GM06990 (cell line): ENCODE results near the gene GIMD1.

Experiments used
- DNase-seq: peaks from one replicate; pipeline ENCODE4 v3.0.0-alpha.2; 2011; ENCODE audit not compliant: insufficient read length; ENCODE audit errors: extremely low read depth
- H3K27me3 ChIP-seq: replicated peaks from 2 replicates; pipeline ENCODE4 v1.6.0; 2011; ENCODE audit warnings: low read length; ENCODE audit not compliant: control insufficient read depth, insufficient read depth
- H3K36me3 ChIP-seq: 2 replicates; pipeline ENCODE4 v1.5.1; 2011; ENCODE audit warnings: low read length; ENCODE audit not compliant: control insufficient read depth, insufficient read depth
- H3K4me3 ChIP-seq: replicated peaks from 2 replicates; pipeline ENCODE4 v1.5.1; 2011; ENCODE audit warnings: low read depth, mild to moderate bottlenecking, control low read depth, low read length
- CTCF ChIP-seq: IDR thresholded peaks from 2 replicates; pipeline ENCODE4 v1.5.1; 2011; ENCODE audit warnings: low read length, control low read depth, mild to moderate bottlenecking, inconsistent platforms; ENCODE audit not compliant: insufficient read depth, poor library complexity, severe bottlenecking

GIMD1 gene

GRCh38 chr4:106312997-106313522 is 55.5 kb downstream of the GIMD1 start:
- no peaks in the 10 kb centered on the region for H3K36me3 ChIP-seq
- DNase-seq: no peak
- no peak overlapping the region for H3K4me3 ChIP-seq
- no peaks in the 10 kb centered on the region for H3K27me3 ChIP-seq
- no peak for TF ChIP-seq CTCF

- Histone ChIP-seq H3K27me3 (no peaks in the 10 kb centered on the region), H3K36me3 (no peaks in the 10 kb centered on the region), H3K4me3 (no peak overlapping the region)
- no peak for DNase-seq
- no peak for TF ChIP-seq CTCF
Observed at GRCh38 chr4:106312377-106312776, 56.2 kb downstream of the GIMD1 start.
